H1 (cell line): ENCODE data around the gene DEAF1. TPM values are rescaled to one million over a fixed set of nuclear protein-coding genes. Genes with fewer than 3 reads are reported as not detected.

Experiments used
- CTCF ChIA-PET: fragments of 300-600 bp; sonication (Branson Sonifier 250); formaldehyde crosslinking; loops from one replicate; lab custom pipeline; 2021; ENCODE audit not compliant: partially characterized antibody; lab: Charles Lee
- POLR2A ChIA-PET: fragments of 300-600 bp; sonication (Branson Sonifier 250); formaldehyde crosslinking; loops from one replicate; lab custom pipeline; 2021; ENCODE audit warnings: inconsistent platforms; ENCODE audit not compliant: partially characterized antibody; lab: Charles Lee
- DNase-seq, 2 experiments: peaks; one replicate each; pipeline versions ENCODE4 v3.0.0 to v3.0.0-alpha.2; 2010 to 2022; ENCODE audit warnings: low spot score in 2 of 2, low read depth in 1 of 2, mixed read lengths in 1 of 2
- FAIRE-seq: peaks from 2 replicates; lab custom pipeline; 2011; peaks lifted over from hg19 to GRCh38; lab: Jason Lieb, UNC
- H2AFZ ChIP-seq: 2 replicates; pipeline ENCODE4 v1.8.1; 2012; ENCODE audit warnings: low read length, inconsistent platforms
- H2AK5ac ChIP-seq: 2 replicates; pipeline ENCODE4 v1.6.1; 2013; ENCODE audit warnings: low read depth, low read length
- H2BK120ac ChIP-seq: replicated peaks from 2 replicates; pipeline ENCODE3; 2013; ENCODE audit warnings: low read depth, low read length, inconsistent platforms
- H2BK12ac ChIP-seq: 2 replicates; pipeline ENCODE4 v1.6.1; 2013; ENCODE audit warnings: low read depth, low read length
- H2BK15ac ChIP-seq: 2 replicates; pipeline ENCODE4 v1.6.1; 2013; ENCODE audit warnings: low read length
- H2BK20ac ChIP-seq: 2 replicates; pipeline ENCODE4 v1.6.1; 2013; ENCODE audit warnings: low read length
- H2BK5ac ChIP-seq: 2 replicates; pipeline ENCODE4 v1.6.1; 2013; ENCODE audit warnings: low read depth, low read length
- H3K14ac ChIP-seq: 2 replicates; pipeline ENCODE4 v1.6.1; 2013; ENCODE audit warnings: inconsistent platforms; ENCODE audit not compliant: insufficient read length
- H3K18ac ChIP-seq: 2 replicates; pipeline ENCODE4 v1.6.1; 2013; ENCODE audit warnings: low read length; ENCODE audit errors: extremely low read depth
- H3K23ac ChIP-seq: 2 replicates; pipeline ENCODE4 v1.6.1; 2013; ENCODE audit warnings: inconsistent platforms; ENCODE audit not compliant: insufficient read length
- H3K23me2 ChIP-seq: 2 replicates; pipeline ENCODE4 v1.6.1; 2013; ENCODE audit warnings: low read depth, low read length
- H3K27ac ChIP-seq: 2 replicates; pipeline ENCODE4 v1.6.1; 2011; ENCODE audit warnings: low read depth, low read length, inconsistent platforms
- H3K27me3 ChIP-seq, 4 experiments: replicated peaks in 1 of 4; 1 replicate in 1 of 4; 2 replicates in 3 of 4; pipeline versions ENCODE4 v1.6.1 to v1.8.1; 2011 to 2013; ENCODE audit warnings: low read length in 3 of 4, mild to moderate bottlenecking in 3 of 4, inconsistent platforms in 2 of 4, mixed read lengths in 2 of 4, moderate library complexity in 1 of 4; ENCODE audit not compliant: control insufficient read depth in 3 of 4, insufficient read depth in 3 of 4; ENCODE audit errors: extremely low read depth in 1 of 4
- H3K36me3 ChIP-seq, 4 experiments: 2 replicates each; pipeline versions ENCODE4 v1.6.1 to v1.8.1; 2011 to 2013; ENCODE audit warnings: mild to moderate bottlenecking in 4 of 4, low read length in 3 of 4, moderate library complexity in 2 of 4, control low read depth in 1 of 4, inconsistent platforms in 1 of 4; ENCODE audit not compliant: insufficient read depth in 4 of 4, control insufficient read depth in 2 of 4
- H3K4ac ChIP-seq: replicated peaks from 2 replicates; pipeline ENCODE3; 2013; ENCODE audit warnings: low read length, low read depth, mixed read lengths, inconsistent platforms; ENCODE audit not compliant: insufficient read length
- H3K4me1 ChIP-seq, 4 experiments: replicated peaks in 1 of 4; 1 replicate in 1 of 4; 2 replicates in 3 of 4; pipeline versions ENCODE4 v1.6.1 to v1.8.1; 2011 to 2013; ENCODE audit warnings: low read length in 3 of 4, inconsistent platforms in 2 of 4, mixed read lengths in 1 of 4; ENCODE audit not compliant: insufficient read depth in 4 of 4, control insufficient read depth in 3 of 4
- H3K4me2 ChIP-seq, 2 experiments: 2 replicates each; pipeline versions ENCODE4 v1.6.1 to v1.8.1; 2011 to 2013; ENCODE audit warnings: low read depth in 2 of 2, low read length in 2 of 2, control low read depth in 1 of 2, inconsistent platforms in 1 of 2, mild to moderate bottlenecking in 1 of 2; ENCODE audit not compliant: insufficient read depth in 1 of 2
- H3K4me3 ChIP-seq, 4 experiments: fragments of 200-600, 300-600 bp in 1 of 4; sonication (generic), shearing (Covaris generic), sonication (Bioruptor Twin) in 1 of 4; 2 replicates each; pipeline versions ENCODE4 v1.5.1 to v1.8.1; 2011 to 2016; ENCODE audit warnings: low read length in 4 of 4, low read depth in 3 of 4, control low read depth in 2 of 4, inconsistent platforms in 2 of 4, mild to moderate bottlenecking in 2 of 4, mixed read lengths in 1 of 4, moderate library complexity in 1 of 4; ENCODE audit not compliant: insufficient read depth in 2 of 4; ENCODE audit errors: extremely low read depth in 1 of 4
- H3K56ac ChIP-seq: replicated peaks from 2 replicates; pipeline ENCODE3; 2013; ENCODE audit warnings: low read depth, mild to moderate bottlenecking, mixed read lengths, low read length, inconsistent platforms; ENCODE audit not compliant: insufficient read length
- H3K79me1 ChIP-seq: 2 replicates; pipeline ENCODE4 v1.6.1; 2013; ENCODE audit warnings: low read depth, low read length, control low read depth
- H3K79me2 ChIP-seq, 2 experiments: 2 replicates each; pipeline versions ENCODE4 v1.6.1 to v1.8.1; 2012 to 2013; ENCODE audit warnings: low read length in 2 of 2, mild to moderate bottlenecking in 2 of 2, inconsistent platforms in 1 of 2; ENCODE audit not compliant: insufficient read depth in 2 of 2, control insufficient read depth in 1 of 2
- H3K9ac ChIP-seq, 4 experiments: replicated peaks in 1 of 4; 1 replicate in 1 of 4; 2 replicates in 3 of 4; pipeline versions ENCODE4 v1.6.1 to v1.8.1; 2011 to 2013; ENCODE audit warnings: low read depth in 3 of 4, low read length in 3 of 4, control low read depth in 2 of 4, mild to moderate bottlenecking in 2 of 4, moderate library complexity in 2 of 4, inconsistent platforms in 1 of 4; ENCODE audit errors: extremely low read depth in 1 of 4
- H3K9me3 ChIP-seq, 2 experiments: 2 replicates each; pipeline versions ENCODE4 v1.6.1 to v1.8.1; 2012 to 2013; ENCODE audit warnings: mild to moderate bottlenecking in 2 of 2, moderate library complexity in 2 of 2, control low read depth in 1 of 2, inconsistent platforms in 1 of 2, low read depth in 1 of 2, low read length in 1 of 2, mixed read lengths in 1 of 2; ENCODE audit not compliant: insufficient read depth in 2 of 2
- H4K20me1 ChIP-seq, 2 experiments: replicated peaks in 1 of 2; 2 replicates each; pipeline versions ENCODE3 to v1.8.1; 2011 to 2013; ENCODE audit warnings: inconsistent platforms in 2 of 2, low read length in 2 of 2, mild to moderate bottlenecking in 1 of 2; ENCODE audit not compliant: insufficient read depth in 2 of 2, control insufficient read depth in 1 of 2
- H4K5ac ChIP-seq: 2 replicates; pipeline ENCODE4 v1.6.1; 2013; ENCODE audit warnings: low read length, low read depth, mixed read lengths, inconsistent platforms; ENCODE audit not compliant: insufficient read length
- H4K8ac ChIP-seq: 2 replicates; pipeline ENCODE4 v1.8.0; 2013; ENCODE audit warnings: mild to moderate bottlenecking, moderate library complexity, low read length, inconsistent platforms; ENCODE audit not compliant: insufficient read depth; ENCODE audit errors: extremely low read depth
- H4K91ac ChIP-seq: replicated peaks from 2 replicates; pipeline ENCODE3; 2013; ENCODE audit warnings: low read length, mixed read lengths, inconsistent platforms; ENCODE audit not compliant: insufficient read length
- BACH1 ChIP-seq: IDR thresholded peaks from 2 replicates; pipeline ENCODE4 v1.6.1; 2012; ENCODE audit warnings: low read length, improper control_type of control experiment
- CBX5 ChIP-seq: fragments of 300-800, 300-1000 bp; sonication (generic); IDR thresholded peaks from 2 replicates; pipeline ENCODE4 v1.7.1; 2016; ENCODE audit warnings: antibody characterized with exemption, low read length, low read depth
- CHD2 ChIP-seq: IDR thresholded peaks from 2 replicates; pipeline ENCODE4 v1.6.1; 2012; ENCODE audit warnings: low read length, improper control_type of control experiment
- CTBP2 ChIP-seq: IDR thresholded peaks from 2 replicates; pipeline ENCODE4 v1.7.0; 2011; ENCODE audit warnings: borderline replicate concordance, mild to moderate bottlenecking, moderate library complexity, mixed read lengths, low read length; ENCODE audit not compliant: insufficient read depth, insufficient read length
- FOSL1 ChIP-seq: IDR thresholded peaks from 2 replicates; pipeline ENCODE4 v1.6.1; 2011; ENCODE audit warnings: mild to moderate bottlenecking, low read depth, low read length, moderate library complexity; ENCODE audit not compliant: insufficient read depth
- GABPA ChIP-seq: IDR thresholded peaks from 2 replicates; pipeline ENCODE4 v1.6.1; 2011; ENCODE audit warnings: mild to moderate bottlenecking, low read length, moderate library complexity, borderline replicate concordance; ENCODE audit not compliant: insufficient read depth
- HDAC2 ChIP-seq, 2 experiments: fragments of 300-600 bp in 1 of 2; sonication (generic) in 1 of 2; IDR thresholded peaks; 2 replicates each; pipeline ENCODE4 v1.6.1; 2011 to 2012; ENCODE audit warnings: low read depth in 2 of 2, low read length in 2 of 2, mild to moderate bottlenecking in 2 of 2, moderate library complexity in 2 of 2, borderline replicate concordance in 1 of 2, inconsistent platforms in 1 of 2
- RBBP5 ChIP-seq: IDR thresholded peaks from 2 replicates; pipeline ENCODE4 v1.7.1; 2012; ENCODE audit warnings: low read depth, mild to moderate bottlenecking, inconsistent platforms, low read length, moderate library complexity, borderline replicate concordance
- SRF ChIP-seq: IDR thresholded peaks from 2 replicates; pipeline ENCODE4 v1.6.1; 2011; ENCODE audit warnings: mild to moderate bottlenecking, low read depth, low read length, moderate library complexity
- TEAD4 ChIP-seq: IDR thresholded peaks from 2 replicates; pipeline ENCODE4 v1.6.1; 2012; ENCODE audit warnings: low read depth, low read length, inconsistent platforms, mixed read lengths
- WGBS, 2 experiments: shearing (Covaris generic) in 1 of 2; methylation state at CpG; one replicate each; pipeline versions ENCODE4 v1.1.6 to v1.1.7; 2013 to 2015; ENCODE audit warnings: low lambda C conversion rate in 2 of 2, mixed read lengths in 2 of 2, inconsistent platforms in 1 of 2, low coverage in 1 of 2, missing lambda C conversion rate in 1 of 2; ENCODE audit not compliant: insufficient replicate concordance in 2 of 2, insufficient coverage in 1 of 2, insufficient read length in 1 of 2; ENCODE audit errors: extremely low coverage in 1 of 2, missing lambda C conversion rate in 1 of 2; 5-methylcytosine and 5-hydroxymethylcytosine counted together
- polyA plus RNA-seq, 7 experiments: library from polyadenylated mRNA; depleted of rRNA in 3 of 7; stranded (reverse) in 5 of 7; unstranded in 2 of 7; fragments of >200 nt in 5 of 7; fragments of 200-250 nt in 2 of 7; gene quantifications; 1 replicate in 5 of 7; 2 replicates in 1 of 7; 4 replicates in 1 of 7; pipeline versions ENCODE4 v1.2.1 to v1.2.3, GENCODE V29; 2011 to 2013; ENCODE audit warnings: missing spikeins in 2 of 7, mixed read lengths in 2 of 7
- total RNA-seq: library from RNA; stranded (reverse); fragmentation: NEBNext Ultra II Directional; extraction: Animal tissue kit (Norgen Biotek cat#: 25700); gene quantifications from 2 replicates; pipeline ENCODE4 v1.2.1, GENCODE V29; 2021
- TF ChIP-seq, protein P1 (sequence below): IDR thresholded peaks from 2 replicates; pipeline ENCODE4 v1.6.1; 2012; ENCODE audit warnings: inconsistent platforms

The DEAF1 gene
- total and polyA plus RNA-seq, 2 of the 8 experiments (the other 6 are each of a cell fraction or from before 2014, with no cell fraction given): 47.3 to 58.4 TPM

- Histone ChIP-seq H3K18ac (peak overlapping the region; percentile 51), H3K27me3 (peaks cover 0 to 8% (median 8%) of the 10 kb centered on the region in 4 experiments; a peak in 4 of 7 replicates), H4K8ac (no peak overlapping the region), H3K9me3 (no peaks in the 10 kb centered on the region), H2BK15ac (no peak overlapping the region), H3K4me3 (peak overlapping the region in 3 of 4 experiments; percentile 19 to 49 (median 36); a peak in 5 of 8 replicates), H3K14ac (no peak overlapping the region), H2AFZ (no peak overlapping the region), H3K27ac (no peak overlapping the region), H3K23me2 (peaks cover 4% of the 10 kb centered on the region; the same call in 1 of the 2 replicates), H3K4me1 (peaks cover 0 to 12% (median 7%) of the 10 kb centered on the region in 4 experiments; a peak in 5 of 7 replicates), H3K56ac (no peak overlapping the region), H3K4me2 (peak overlapping the region; percentile 25 to 79; a peak in 3 of 4 replicates), H4K91ac (no peak overlapping the region), H3K79me1 (no peaks in the 10 kb centered on the region), H2BK20ac (no peak overlapping the region), H3K4ac (no peak overlapping the region), H3K23ac (no peak overlapping the region), H3K9ac (no peak overlapping the region), H2BK12ac (peak overlapping the region; percentile 63; the same call in 1 of the 2 replicates), H4K20me1 (no peaks in the 10 kb centered on the region), H3K79me2 (no peaks in the 10 kb centered on the region), H2AK5ac (no peak overlapping the region), H2BK120ac (no peak overlapping the region), H2BK5ac (0 out of 2 replicates have a peak overlapping the region, but pooled peaks have one; percentile 49), H4K5ac (no peak overlapping the region), H3K36me3 (no peaks in the 10 kb centered on the region)
- CTCF ChIA-PET: interaction anchor here (0.5 to 15.4 kb wide), 11 partner anchors 9 to 90 kb away, joined by 3 to 395 read pairs (median 6); partner anchors contain the start of genes EPS8L2, TALDO1 and TMEM80
- no peak for FAIRE-seq
- DNase-seq: peak in 1 of 2 experiments; percentile 86
- POLR2A ChIA-PET: interaction anchor here (0.6 to 3.5 kb wide), 9 partner anchors 18 to 185 kb away, joined by 3 to 25 read pairs (median 3); partner anchors contain the start of genes DRD4, HRAS and TALDO1
- 36% methylated on average over 8 of the region's 53 CpGs; no CpG with 5 or more reads in 1 of the 2 experiments for WGBS, 2 experiments
- TF ChIP-seq CHD2: no peak
- no peak for TF ChIP-seq CBX5
- TF ChIP-seq RBBP5: 0 out of 2 replicates have a peak, but pooled peaks have one; percentile 12
- no peak for TF ChIP-seq GABPA
- TF ChIP-seq HDAC2 (IDR thresholded peaks at IDR 0.05; ENCODE audit: borderline replicate concordance in 1 of 2, low read depth in 2 of 2, low read length in 2 of 2): no peak
- TF ChIP-seq BACH1: no peak
- no peak for TF ChIP-seq FOSL1
- no peak for TF ChIP-seq SRF
- no peak for TF ChIP-seq TEAD4
- TF ChIP-seq, protein P1, sequence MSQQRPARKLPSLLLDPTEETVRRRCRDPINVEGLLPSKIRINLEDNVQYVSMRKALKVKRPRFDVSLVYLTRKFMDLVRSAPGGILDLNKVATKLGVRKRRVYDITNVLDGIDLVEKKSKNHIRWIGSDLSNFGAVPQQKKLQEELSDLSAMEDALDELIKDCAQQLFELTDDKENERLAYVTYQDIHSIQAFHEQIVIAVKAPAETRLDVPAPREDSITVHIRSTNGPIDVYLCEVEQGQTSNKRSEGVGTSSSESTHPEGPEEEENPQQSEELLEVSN: peak; percentile 68
- no peak for TF ChIP-seq CTBP2
These were observed 25.7 kb upstream of the DEAF1 start for GRCh38 chr11:720642-721246.
